ENCODE measurements around the gene ZFP91. TPM values are rescaled to one million over a fixed set of nuclear protein-coding genes. Genes with fewer than 3 reads are reported as not detected.
A peak's percentile ranks its signal among the peaks of the same experiment; 100 is the strongest.

The ZFP91 gene
- total and polyA plus RNA-seq, 9 of the 15 experiments (the other 6 are each of a cell fraction or from before 2014, with no cell fraction given), result 17.6 to 58.3 (median 34.0) TPM

DNA sequence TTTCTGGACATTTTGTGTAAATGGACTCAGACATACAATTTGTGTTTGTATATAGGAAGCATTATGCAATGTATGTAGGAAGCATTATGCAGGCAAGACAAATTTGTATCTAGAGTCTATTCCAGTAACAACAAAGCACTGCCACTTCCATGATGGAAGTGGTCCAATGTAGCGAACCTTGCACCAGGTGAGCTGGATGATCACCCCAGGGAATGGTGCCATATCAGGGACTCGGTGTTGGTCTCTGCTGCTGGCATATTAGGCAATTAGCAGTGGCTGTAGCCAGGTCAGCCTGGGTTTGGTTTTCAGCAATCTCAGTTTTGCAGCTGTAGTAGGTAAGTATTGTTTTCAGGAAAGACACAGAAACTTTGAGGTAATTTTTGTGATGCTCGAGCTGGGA, 12.8 kb downstream of the ZFP91 start (continued):
- TF ChIP-seq MEF2A (IDR thresholded peaks at IDR 0.05; ENCODE audit: control insufficient read depth, low read depth, low read length), result no peak
- no peak for TF ChIP-seq DMBX1 (CRISPR knock-in tag; IDR thresholded peaks at IDR 0.05; ENCODE audit: borderline replicate concordance)
- TF ChIP-seq, protein P1, sequence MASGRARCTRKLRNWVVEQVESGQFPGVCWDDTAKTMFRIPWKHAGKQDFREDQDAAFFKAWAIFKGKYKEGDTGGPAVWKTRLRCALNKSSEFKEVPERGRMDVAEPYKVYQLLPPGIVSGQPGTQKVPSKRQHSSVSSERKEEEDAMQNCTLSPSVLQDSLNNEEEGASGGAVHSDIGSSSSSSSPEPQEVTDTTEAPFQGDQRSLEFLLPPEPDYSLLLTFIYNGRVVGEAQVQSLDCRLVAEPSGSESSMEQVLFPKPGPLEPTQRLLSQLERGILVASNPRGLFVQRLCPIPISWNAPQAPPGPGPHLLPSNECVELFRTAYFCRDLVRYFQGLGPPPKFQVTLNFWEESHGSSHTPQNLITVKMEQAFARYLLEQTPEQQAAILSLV (tag; IDR thresholded peaks at IDR 0.05), result no peak
- no peak for TF ChIP-seq GABPB1 (CRISPR knock-in tag; IDR thresholded peaks at IDR 0.05)
- TF ChIP-seq POLR2H (tag; IDR thresholded peaks at IDR 0.05; ENCODE audit: low read depth), result no peak

- no peak for FAIRE-seq
- Histone ChIP-seq H3K4me3 (no peak overlapping the region), H3K27me3 (ENCODE audit: control insufficient read depth in 2 of 2, insufficient read depth in 2 of 2, low read length in 2 of 2) (no peaks in the 10 kb centered on the region), H4K20me1 (replicated peaks; ENCODE audit: control insufficient read depth, insufficient read depth, low read length) (no peaks in the 10 kb centered on the region), H2AFZ (ENCODE audit: low read depth, low read length) (no peak overlapping the region), H3K9ac (ENCODE audit: insufficient read depth in 1 of 2, low read depth in 2 of 2, low read length in 2 of 2) (no peak overlapping the region), H3K27ac (ENCODE audit: extremely low read depth, low read depth, low read length) (no peak overlapping the region), H3K9me1 (ENCODE audit: control insufficient read depth, insufficient read depth, low read length) (peaks cover 3% of the 10 kb centered on the region), H3K79me2 (ENCODE audit: control insufficient read depth, insufficient read depth, low read length) (peaks cover 99% of the 10 kb centered on the region), H3K36me3 (ENCODE audit: control insufficient read depth, insufficient read depth, low read length) (peaks cover 51% of the 10 kb centered on the region), H3K9me3 (replicated peaks; ENCODE audit: control insufficient read depth, insufficient read depth, low read depth, low read length) (no peaks in the 10 kb centered on the region), H3K4me2 (ENCODE audit: insufficient read depth, low read length) (no peak overlapping the region), H3K4me1 (replicated peaks in 1 of 2; ENCODE audit: control insufficient read depth in 2 of 2, insufficient read depth in 2 of 2, low read length in 2 of 2) (peaks cover 4 to 16% of the 10 kb centered on the region in 2 experiments; a peak in 4 of 5 replicates)
- BruUV-seq (replicated peaks), result no TSS peak
- in situ Hi-C loops (cut with MboI) (no loop called here), intact Hi-C loops (cut with micrococcal nuclease) (no loop called here)
- ATAC-seq, result peak; percentile 42
- ChIA-PET CTCF (ENCODE audit: low intra/inter-chr PET ratio) (no interaction called here), POLR2A (no interaction called here)
- 62% methylated on average over 5 of the region's 5 CpGs for WGBS (ENCODE audit: insufficient coverage, low coverage, missing lambda C conversion rate)
- no peak for DNase-seq (ENCODE audit: extremely low read depth in 1 of 4, low spot score in 3 of 4)
- TF ChIP-seq, protein P2, sequence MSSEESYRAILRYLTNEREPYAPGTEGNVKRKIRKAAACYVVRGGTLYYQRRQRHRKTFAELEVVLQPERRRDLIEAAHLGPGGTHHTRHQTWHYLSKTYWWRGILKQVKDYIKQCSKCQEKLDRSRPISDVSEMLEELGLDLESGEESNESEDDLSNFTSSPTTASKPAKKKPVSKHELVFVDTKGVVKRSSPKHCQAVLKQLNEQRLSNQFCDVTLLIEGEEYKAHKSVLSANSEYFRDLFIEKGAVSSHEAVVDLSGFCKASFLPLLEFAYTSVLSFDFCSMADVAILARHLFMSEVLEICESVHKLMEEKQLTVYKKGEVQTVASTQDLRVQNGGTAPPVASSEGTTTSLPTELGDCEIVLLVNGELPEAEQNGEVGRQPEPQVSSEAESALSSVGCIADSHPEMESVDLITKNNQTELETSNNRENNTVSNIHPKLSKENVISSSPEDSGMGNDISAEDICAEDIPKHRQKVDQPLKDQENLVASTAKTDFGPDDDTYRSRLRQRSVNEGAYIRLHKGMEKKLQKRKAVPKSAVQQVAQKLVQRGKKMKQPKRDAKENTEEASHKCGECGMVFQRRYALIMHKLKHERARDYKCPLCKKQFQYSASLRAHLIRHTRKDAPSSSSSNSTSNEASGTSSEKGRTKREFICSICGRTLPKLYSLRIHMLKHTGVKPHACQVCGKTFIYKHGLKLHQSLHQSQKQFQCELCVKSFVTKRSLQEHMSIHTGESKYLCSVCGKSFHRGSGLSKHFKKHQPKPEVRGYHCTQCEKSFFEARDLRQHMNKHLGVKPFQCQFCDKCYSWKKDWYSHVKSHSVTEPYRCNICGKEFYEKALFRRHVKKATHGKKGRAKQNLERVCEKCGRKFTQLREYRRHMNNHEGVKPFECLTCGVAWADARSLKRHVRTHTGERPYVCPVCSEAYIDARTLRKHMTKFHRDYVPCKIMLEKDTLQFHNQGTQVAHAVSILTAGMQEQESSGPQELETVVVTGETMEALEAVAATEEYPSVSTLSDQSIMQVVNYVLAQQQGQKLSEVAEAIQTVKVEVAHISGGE (CRISPR knock-in tag; IDR thresholded peaks at IDR 0.05), result no peak
- TF ChIP-seq MCM7 (IDR thresholded peaks at IDR 0.05), result no peak
- no peak for TF ChIP-seq ZNF311 (CRISPR knock-in tag; IDR thresholded peaks at IDR 0.05)
- TF ChIP-seq LARP7 (IDR thresholded peaks at IDR 0.05), result no peak
- TF ChIP-seq HMGXB4 (CRISPR knock-in tag; IDR thresholded peaks at IDR 0.05), result no peak
- TF ChIP-seq EHMT2 (IDR thresholded peaks at IDR 0.05), result no peak
- TF ChIP-seq RBM39 (optimal IDR thresholded peaks at IDR 0.05; ENCODE audit: low read depth, low read length), result no peak
These were observed 14.1 kb downstream of the ZFP91 start for GRCh38 chr11:58592760-58593472.

Measured in K562 (cell line).